Stomach (tissue), 9 donors: Measurements from ENCODE around the gene DYNC1H1. TPM values are rescaled to one million over a fixed set of nuclear protein-coding genes. Genes with fewer than 3 reads are reported as not detected.

Experiments
- DNase-seq, 2 donors: peaks; one replicate each; pipeline versions ENCODE4 v3.0.0 to v3.0.0-alpha.2; 2013 to 2019
- H3K27ac ChIP-seq, 5 donors: fragments of 200-600 bp in 4 of 5; sonication (generic) in 4 of 5; one replicate each; pipeline ENCODE4 v1.5.1; 2013 to 2019; ENCODE audit warnings: mild to moderate bottlenecking in 1 of 5, moderate library complexity in 1 of 5
- H3K27me3 ChIP-seq, 3 donors: fragments of 200-600 bp; sonication (generic); one replicate each; pipeline ENCODE4 v1.5.1; 2017 to 2019; ENCODE audit warnings: mixed run types in 1 of 3
- H3K36me3 ChIP-seq, 4 donors: fragments of 200-600 bp; sonication (generic); 1 replicate in 3 of 4; 2 replicates in 1 of 4; pipeline ENCODE4 v1.5.1; 2016 to 2019
- H3K4me1 ChIP-seq, 4 donors: fragments of 200-600 bp; sonication (generic); one replicate each; pipeline ENCODE4 v1.5.1; 2016 to 2019
- H3K4me3 ChIP-seq, 4 donors: fragments of 200-600 bp; sonication (generic) in 3 of 4; one replicate each; pipeline ENCODE4 v1.5.1; 2016 to 2019; ENCODE audit warnings: mild to moderate bottlenecking in 1 of 4
- H3K9me3 ChIP-seq, 4 donors: fragments of 200-600 bp; sonication (generic); one replicate each; pipeline ENCODE4 v1.5.1; 2016 to 2019
- CTCF ChIP-seq, 7 experiments: fragments of 450-650 bp in 4 of 7; fragments of 200-600 bp in 3 of 7; sonication (generic) in 3 of 7; IDR thresholded peaks; one replicate each; pipeline ENCODE4 v1.5.1; 2016 to 2019; ENCODE audit warnings: antibody characterized with exemption in 7 of 7, control low read depth in 2 of 7, mild to moderate bottlenecking in 1 of 7
- EP300 ChIP-seq: sonication (generic); formaldehyde crosslinking; IDR thresholded peaks from one replicate; pipeline ENCODE4 v1.6.1; 2017; ENCODE audit warnings: antibody characterized with exemption
- POLR2A ChIP-seq, 4 donors: fragments of 450-650 bp; IDR thresholded peaks; one replicate each; pipeline ENCODE4 v1.6.1; 2016; ENCODE audit warnings: antibody characterized with exemption in 4 of 4, control low read depth in 2 of 4, mild to moderate bottlenecking in 1 of 4, moderate library complexity in 1 of 4
- POLR2AphosphoS5 ChIP-seq, 3 donors: sonication (generic); formaldehyde crosslinking; IDR thresholded peaks; one replicate each; pipeline ENCODE4 v1.6.1; 2016; ENCODE audit warnings: antibody characterized with exemption in 3 of 3
- WGBS, 5 donors: extraction: QIAGEN DNeasy Blood & Tissue Kit in 3 of 5; methylation state at CpG; one replicate each; pipeline versions ENCODE4 v1.1.5 to v1.1.7; 2013 to 2018; 5-methylcytosine and 5-hydroxymethylcytosine counted together
- intact Hi-C: fragments of 100-400 bp; cut with DNase I; formaldehyde crosslinking; loops from one replicate; pipeline ENCODE4 v1.15.1; 2023; ENCODE audit warnings: low total_unique reads
- polyA plus RNA-seq, 3 donors: library from polyadenylated mRNA; stranded (reverse); fragments of 200-250 nt; gene quantifications; one replicate each; pipeline ENCODE4 v1.2.3, GENCODE V29; 2013
- total RNA-seq, 5 donors: library from RNA; depleted of rRNA; stranded (reverse); fragments of >200 nt; gene quantifications; one replicate each; pipeline versions ENCODE4 v1.1.0 to v1.2.3, GENCODE V29; 2014 to 2016
- donor health status: healthy with polysubstance abuse.
- donor health status: Bipolar disorder and iron deficiency.
- donor health status: healthy.

Gene DYNC1H1
- total and polyA plus RNA-seq, 8 donors = 52.9 to 651 (median 332) TPM

- Histone ChIP-seq H3K36me3 (peaks cover 19 to 87% (median 84%) of the 10 kb centered on the region in 4 donors), H3K27ac (peak overlapping the region in 1 of 5 donors; percentile 16), H3K4me1 (no peaks in the 10 kb centered on the region), H3K9me3 (no peaks in the 10 kb centered on the region), H3K27me3 (no peaks in the 10 kb centered on the region), H3K4me3 (no peak overlapping the region)
- 78 to 84% (median 83%) methylated on average over 11 to 17 of the region's 17 CpGs for WGBS, 5 donors
- intact Hi-C loops = no loop called here
- DNase-seq = no peak
- TF ChIP-seq CTCF (IDR thresholded peaks at IDR 0.05) (no peak), POLR2A (IDR thresholded peaks at IDR 0.05) (no peak), EP300 (no peak), POLR2AphosphoS5 (IDR thresholded peaks at IDR 0.05) (no peak)
Observed at GRCh38 chr14:101917413-101918017, 46.9 kb upstream of the DYNC1H1 start.

DNA sequence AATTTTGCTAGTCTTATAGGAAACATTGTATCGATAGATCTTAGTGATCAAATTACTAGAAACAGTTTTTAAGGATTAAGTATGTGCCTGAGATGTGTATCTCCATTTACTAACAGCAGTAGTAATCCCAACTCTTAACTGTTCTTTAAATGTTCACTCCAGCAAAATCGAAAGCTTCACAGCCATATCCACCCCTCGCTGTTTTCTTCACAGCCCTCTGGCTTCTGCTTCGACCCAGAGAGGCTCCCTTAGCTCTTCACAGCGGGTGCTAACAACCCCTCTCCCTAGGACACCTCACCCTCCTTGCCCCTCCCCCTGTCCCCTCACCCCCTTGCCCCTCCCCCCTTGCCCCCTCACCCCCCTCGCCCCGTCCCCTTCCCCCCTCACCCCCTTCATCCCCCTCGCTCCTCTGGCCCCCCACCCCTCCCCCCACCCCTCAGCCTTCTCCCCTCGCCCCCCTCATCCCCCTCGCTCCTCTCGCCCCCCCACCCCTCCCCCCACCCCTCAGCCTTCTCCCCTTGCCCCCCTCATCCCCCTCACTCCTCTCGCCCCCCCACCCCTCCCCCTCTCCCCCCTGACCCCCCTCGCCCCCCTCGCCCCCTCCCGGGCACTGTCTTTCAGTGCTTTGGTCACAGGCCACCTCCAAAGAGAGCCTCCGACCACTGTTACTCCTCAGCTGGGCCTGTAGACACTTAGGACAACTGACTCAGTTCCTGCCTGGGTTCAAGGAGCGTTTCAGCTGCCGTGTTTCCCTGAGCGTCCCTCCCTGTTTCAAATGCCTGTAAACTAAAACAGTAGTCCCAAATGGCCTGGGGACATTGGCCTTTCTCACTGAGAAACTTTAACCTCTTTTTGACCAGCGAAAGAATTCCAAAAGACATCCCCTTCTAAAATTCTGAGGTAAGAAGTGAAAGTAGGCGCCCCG lies 46.0 kb upstream of the DYNC1H1 start:
- H3K27ac ChIP-seq = no peak overlapping the region
- intact Hi-C loops = no loop called here
- TF ChIP-seq CTCF (IDR thresholded peaks at IDR 0.05) = no peak
- no peak for TF ChIP-seq POLR2AphosphoS5 (IDR thresholded peaks at IDR 0.05)
- TF ChIP-seq POLR2A (IDR thresholded peaks at IDR 0.05) = no peak
- TF ChIP-seq EP300 = no peak
- no peaks in the 10 kb centered on the region for H3K4me1 ChIP-seq
- no peak overlapping the region for H3K4me3 ChIP-seq
- WGBS, 5 donors = 74 to 85% (median 81%) methylated on average over 12 to 18 of the region's 22 CpGs
- H3K9me3 ChIP-seq = no peaks in the 10 kb centered on the region
- no peak for DNase-seq
- H3K27me3 ChIP-seq = no peaks in the 10 kb centered on the region
- peaks cover 19 to 87% (median 83%) of the 10 kb centered on the region in 4 donors for H3K36me3 ChIP-seq

DNA sequence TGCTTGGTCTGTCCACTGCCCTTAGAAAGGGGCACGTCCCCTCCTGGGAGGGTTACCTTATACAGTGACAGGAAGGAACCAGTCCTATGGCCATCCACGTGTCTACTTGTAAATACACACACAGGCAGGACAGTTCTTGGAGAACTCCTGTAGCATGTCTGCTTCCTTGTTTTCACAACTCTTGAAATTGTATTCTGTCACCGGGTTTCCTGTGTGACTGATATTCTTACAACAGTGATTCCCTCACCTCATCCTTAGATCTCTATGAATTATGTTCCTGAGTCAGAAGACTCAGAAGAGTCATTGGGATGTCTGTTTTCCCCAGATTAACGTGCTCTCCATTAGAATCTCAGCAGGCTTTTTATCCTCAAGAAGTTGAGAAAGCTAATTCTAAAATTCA lies 44.1 kb upstream of the DYNC1H1 start:
- H3K27ac ChIP-seq = no peak overlapping the region
- no peaks in the 10 kb centered on the region for H3K27me3 ChIP-seq
- intact Hi-C loops = no loop called here
- TF ChIP-seq POLR2A (IDR thresholded peaks at IDR 0.05) = no peak
- TF ChIP-seq EP300 = no peak
- no peak for TF ChIP-seq POLR2AphosphoS5 (IDR thresholded peaks at IDR 0.05)
- TF ChIP-seq CTCF (IDR thresholded peaks at IDR 0.05) = no peak
- 79 to 87% (median 82%) methylated on average over 4 of the region's 4 CpGs for WGBS, 5 donors
- H3K4me3 ChIP-seq = no peak overlapping the region
- H3K36me3 ChIP-seq = peaks cover 19 to 87% (median 78%) of the 10 kb centered on the region in 4 donors
- no peaks in the 10 kb centered on the region for H3K4me1 ChIP-seq
- no peak for DNase-seq
- H3K9me3 ChIP-seq = no peaks in the 10 kb centered on the region

- intact Hi-C loops = no loop called here
- 85 to 89% (median 86%) methylated on average over 7 of the region's 7 CpGs for WGBS, 5 donors
- Histone ChIP-seq H3K27ac (no peak overlapping the region), H3K27me3 (no peaks in the 10 kb centered on the region), H3K4me1 (peaks cover 0 to 7% (median 0%) of the 10 kb centered on the region in 4 donors), H3K9me3 (no peaks in the 10 kb centered on the region), H3K4me3 (no peak overlapping the region), H3K36me3 (peaks cover 13 to 74% (median 71%) of the 10 kb centered on the region in 4 donors)
- TF ChIP-seq POLR2A (IDR thresholded peaks at IDR 0.05) = no peak
- no peak for TF ChIP-seq EP300
- TF ChIP-seq CTCF (IDR thresholded peaks at IDR 0.05) = no peak
- no peak for TF ChIP-seq POLR2AphosphoS5 (IDR thresholded peaks at IDR 0.05)
- DNase-seq = no peak
Observed at GRCh38 chr14:101922866-101923265, 41.5 kb upstream of the DYNC1H1 start.
